EL (cell line): ENCODE results near the gene CNN3.
A peak's percentile ranks its signal among the peaks of the same experiment; 100 is the strongest.
"Not testable (repeated sequence)": the region's sequence is repeated elsewhere in the genome, so short reads cannot be mapped to it uniquely, and the experiment has no call there.

Experiments
- DNase-seq: peaks from one replicate; pipeline ENCODE4 v3.0.0-alpha.2; 2016

Gene CNN3

GRCh38 chr1:94949681-94950661 lies 23.1 kb upstream of the CNN3 start:
- DNase-seq, result peak; percentile 83

DNA sequence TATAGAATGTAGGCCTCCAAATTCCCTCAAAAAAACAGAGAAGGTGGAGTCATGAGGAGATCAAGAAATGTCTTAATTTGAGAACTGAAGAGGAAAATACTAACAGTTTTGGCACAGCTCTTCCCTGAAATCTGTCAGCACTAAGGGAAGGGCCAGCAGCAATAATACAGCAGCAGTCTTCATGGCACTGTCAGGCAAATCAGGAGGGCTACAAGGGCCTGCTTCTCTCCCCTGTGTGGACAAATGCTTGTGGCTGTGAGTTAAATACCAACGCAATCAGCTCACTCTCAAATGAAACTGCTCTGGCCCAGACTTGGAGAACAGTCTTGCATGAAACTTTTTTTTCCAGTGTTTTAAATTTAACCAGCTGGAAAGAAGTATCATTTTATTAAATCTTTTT lies 20.5 kb upstream of the CNN3 start:
- peak; percentile 66 for DNase-seq

DNA sequence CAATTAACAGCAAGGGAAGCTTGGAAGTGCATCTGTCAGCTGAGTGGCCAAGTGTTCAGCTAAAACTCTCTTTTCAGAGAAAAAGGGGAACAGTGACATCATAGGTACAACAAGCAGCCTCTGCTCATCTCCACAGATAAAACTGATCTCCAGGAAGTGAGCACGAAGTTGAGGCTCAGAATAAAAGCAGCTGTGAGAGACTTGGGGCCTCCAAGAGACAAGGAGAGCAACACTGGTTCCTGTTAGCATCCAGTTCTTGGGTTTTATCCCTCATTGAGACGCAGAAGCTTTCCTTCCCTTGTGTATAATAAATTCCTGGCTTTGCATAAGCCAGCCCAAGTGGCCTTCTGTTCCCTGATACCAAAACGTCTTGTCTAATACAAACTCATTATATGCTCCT lies 20.0 kb upstream of the CNN3 start:
- DNase-seq, result no peak

- DNase-seq, result no peak
Observed at GRCh38 chr1:94942171-94943128, 15.5 kb upstream of the CNN3 start.

GRCh38 chr1:94941480-94941879 lies 14.6 kb upstream of the CNN3 start:
- DNase-seq, result not testable (repeated sequence)

- DNase-seq, result no peak
Observed at GRCh38 chr1:94940738-94941137, 13.8 kb upstream of the CNN3 start.

- no peak for DNase-seq
Observed at GRCh38 chr1:94937820-94938219, 10.9 kb upstream of the CNN3 start.

- DNase-seq, result peak; percentile 44
Observed at GRCh38 chr1:94936861-94937620, 10.1 kb upstream of the CNN3 start.

DNA sequence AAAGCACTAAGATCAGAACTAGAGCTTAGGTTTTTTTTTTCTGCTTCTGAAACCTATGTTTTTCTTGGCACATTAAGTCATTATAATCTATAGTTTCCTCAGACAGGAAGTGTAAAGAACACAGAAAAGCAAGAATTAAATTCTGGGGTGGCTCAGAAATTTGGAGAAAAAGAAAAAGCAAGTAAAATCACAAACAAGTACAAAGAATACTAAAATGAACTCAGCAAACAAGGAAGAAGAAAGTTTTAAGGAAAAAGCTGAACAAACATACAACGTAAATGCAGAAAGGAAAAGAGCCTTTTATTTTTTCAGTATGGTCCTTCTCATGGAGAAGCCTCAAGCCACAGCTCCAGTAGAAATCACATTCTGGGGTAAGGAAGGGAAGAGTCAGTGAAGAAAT lies 8.6 kb upstream of the CNN3 start:
- DNase-seq, result no peak

GRCh38 chr1:94935034-94935433 lies 8.1 kb upstream of the CNN3 start:
- DNase-seq, result no peak

- DNase-seq, result no peak
Observed at GRCh38 chr1:94934551-94934950, 7.6 kb upstream of the CNN3 start.

GRCh38 chr1:94931254-94931841 lies 4.4 kb upstream of the CNN3 start:
- DNase-seq, result no peak

DNA sequence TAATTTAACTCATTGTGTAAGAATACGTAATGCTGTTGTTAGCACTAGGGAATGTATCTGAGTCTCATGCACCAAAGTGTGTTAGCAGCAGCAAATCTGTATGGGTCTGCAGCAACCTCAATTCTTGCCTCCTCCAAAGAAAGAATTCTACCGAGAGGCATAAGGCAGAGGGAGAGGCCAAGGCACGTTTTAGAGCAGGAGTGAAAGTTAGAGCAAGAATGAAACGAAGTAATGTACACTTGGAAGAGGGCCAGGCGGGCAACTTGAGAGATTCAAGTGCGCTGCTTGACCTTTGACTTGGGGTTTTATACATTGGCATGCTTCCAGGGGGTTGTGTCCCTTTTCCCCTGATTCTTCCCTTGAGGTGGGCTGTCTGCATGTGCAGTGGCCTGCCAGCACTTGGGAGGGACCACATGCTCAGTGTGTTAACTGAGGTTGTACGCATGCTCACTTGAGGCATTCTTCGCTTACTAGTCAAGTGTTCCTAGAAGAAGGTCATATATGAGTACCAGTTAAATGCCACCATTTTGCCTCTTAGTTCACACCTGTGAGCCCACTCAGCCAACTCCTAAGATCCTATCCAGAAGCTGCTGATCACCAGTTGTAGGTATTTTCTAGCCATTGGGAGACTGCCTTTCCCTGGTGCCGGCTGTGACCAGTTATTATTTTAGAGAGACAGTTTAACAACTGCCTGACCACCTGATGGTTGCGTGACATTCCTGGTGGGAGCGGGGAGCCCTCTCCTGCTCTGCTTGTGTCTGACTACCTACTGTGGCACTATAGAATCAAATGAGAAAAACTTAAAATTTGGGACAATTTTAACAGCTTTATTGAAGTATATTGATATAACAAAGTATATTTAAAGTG lies 2.7 kb upstream of the CNN3 start:
- DNase-seq, result no peak

GRCh38 chr1:94928293-94928939 lies 1.5 kb upstream of the CNN3 start:
- DNase-seq, result no peak

GRCh38 chr1:94927405-94928175 lies 680 bp upstream of the CNN3 start:
- DNase-seq, result peak; percentile 46

DNA sequence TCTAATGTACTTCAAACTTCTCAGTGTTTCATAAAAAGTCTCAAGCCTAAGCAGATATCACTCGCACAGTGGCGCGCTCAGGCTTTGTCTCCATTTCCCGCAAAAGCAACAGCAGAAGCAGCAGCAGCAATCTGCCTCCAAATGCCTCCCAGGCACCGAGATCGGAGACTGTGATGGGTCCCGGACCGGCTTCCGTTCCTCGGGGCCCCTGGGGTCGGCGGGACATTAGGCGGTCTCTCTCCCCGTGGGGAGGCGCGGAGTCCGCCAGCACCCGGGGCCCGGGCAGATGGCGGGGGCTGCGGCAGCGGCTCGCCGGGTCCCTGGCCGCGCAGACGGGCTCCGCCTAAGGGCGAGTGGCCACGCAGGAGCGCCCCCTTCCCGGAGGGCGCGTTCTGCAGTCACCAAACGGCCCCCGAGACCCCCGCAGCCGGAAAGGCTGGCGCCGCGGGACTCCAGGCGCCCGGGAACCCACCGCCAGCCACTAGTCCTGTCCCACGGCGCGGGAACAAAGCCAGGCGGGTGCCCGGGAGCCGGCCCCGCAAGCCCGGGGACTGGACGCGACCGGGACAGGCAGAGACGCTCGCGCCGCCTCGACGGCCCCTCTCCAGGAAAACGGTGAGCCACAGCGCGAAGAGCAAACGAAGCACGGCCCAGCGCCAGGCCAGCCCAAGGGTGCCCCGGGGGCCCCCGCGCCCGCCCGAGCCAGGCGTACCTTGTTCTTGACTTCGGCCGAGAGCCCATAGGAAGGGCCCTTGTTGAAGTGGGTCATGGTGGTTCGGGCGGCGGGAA lies 590 bp downstream of the CNN3 start:
- peak; percentile 67 for DNase-seq

GRCh38 chr1:94925561-94926125 lies 1.3 kb downstream of the CNN3 start:
- peak; percentile 96 for DNase-seq

- DNase-seq, result no peak
Observed at GRCh38 chr1:94925004-94925403, 1.9 kb downstream of the CNN3 start.
